ENCODE measurements around the gene SPAG16. TPM values are rescaled to one million over a fixed set of nuclear protein-coding genes. Genes with fewer than 3 reads are reported as not detected.

Gene SPAG16
- total and polyA plus RNA-seq, 2 donors (not counting 1 experiment from before 2014, with no cell fraction given): 3.4 to 8.6 TPM

DNA sequence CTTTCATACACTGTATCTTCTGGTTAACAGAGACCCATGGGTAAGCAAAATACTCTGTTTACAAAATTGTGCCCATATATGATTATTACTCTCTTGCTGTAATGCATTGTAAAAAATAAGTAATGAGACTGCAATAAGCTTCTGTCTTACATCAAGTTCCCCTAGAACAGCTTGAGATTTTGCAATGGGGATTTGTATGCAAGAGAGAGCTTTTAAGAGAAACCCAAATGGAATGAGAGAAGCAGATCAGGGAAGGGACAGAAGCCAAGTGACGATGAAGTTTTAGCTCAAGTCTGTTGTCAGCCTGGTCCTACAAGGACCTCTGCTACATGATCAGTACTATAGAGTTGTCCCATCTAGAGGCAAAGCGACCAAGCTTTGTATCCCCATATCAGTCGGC, 908.4 kb downstream of the SPAG16 start:
- Histone ChIP-seq H3K4me1 (ENCODE audit: control insufficient read depth in 2 of 2, insufficient read depth in 2 of 2, low read length in 2 of 2) (no peaks in the 10 kb centered on the region), H3K27ac (ENCODE audit: low read length in 2 of 2) (no peak overlapping the region), H3K36me3 (replicated peaks in 1 of 2; ENCODE audit: control extremely low read depth in 1 of 2, control insufficient read depth in 1 of 2, extremely low read depth in 1 of 2, insufficient read depth in 2 of 2, low read length in 1 of 2) (no peaks in the 10 kb centered on the region), H3K27me3 (replicated peaks in 1 of 4; ENCODE audit: control extremely low read depth in 1 of 4, control insufficient read depth in 3 of 4, insufficient read depth in 4 of 4, low read length in 3 of 4) (no peaks in the 10 kb centered on the region), H3K79me2 (ENCODE audit: control insufficient read depth, insufficient read depth, low read length) (no peaks in the 10 kb centered on the region), H3K4me3 (ENCODE audit: control extremely low read depth in 1 of 5, extremely low read depth in 1 of 5, insufficient read depth in 1 of 5, low read depth in 2 of 5, low read length in 4 of 5) (no peak overlapping the region), H3K9me3 (ENCODE audit: control extremely low read depth in 1 of 3, control insufficient read depth in 2 of 3, insufficient read depth in 1 of 3, low read length in 2 of 3) (no peaks in the 10 kb centered on the region), H2AFZ (ENCODE audit: insufficient read depth, low read depth, low read length, poor library complexity, severe bottlenecking) (no peak overlapping the region), H3K4me2 (replicated peaks; ENCODE audit: low read depth, low read length, poor library complexity, severe bottlenecking) (no peak overlapping the region), H3K9ac (ENCODE audit: low read length) (no peak overlapping the region), H4K20me1 (ENCODE audit: control insufficient read depth, insufficient read depth, low read length, poor library complexity, severe bottlenecking) (no peaks in the 10 kb centered on the region)
- DNase-seq: no peak
- intact Hi-C loops (cut with micrococcal nuclease): no loop called here
- CTCF ChIA-PET: no interaction called here
- Mint-ChIP-seq H3K27ac (no peak overlapping the region), H3K4me3 (no peak overlapping the region), H3K9me3 (ENCODE audit: insufficient read depth) (no peaks in the 10 kb centered on the region), H3K4me1 (no peaks in the 10 kb centered on the region), H3K27me3 (no peaks in the 10 kb centered on the region)
- ATAC-seq (ENCODE audit: low read depth): no peak
- POLR2A ChIA-PET: no interaction called here
- 100% methylated on average over 1 of the region's 3 CpGs for WGBS (ENCODE audit: insufficient coverage)
- TF ChIP-seq EZH2 (IDR thresholded peaks at IDR 0.05; ENCODE audit: borderline replicate concordance, insufficient read depth, low read depth, low read length, poor library complexity, severe bottlenecking): no peak
- TF ChIP-seq, protein P1, sequence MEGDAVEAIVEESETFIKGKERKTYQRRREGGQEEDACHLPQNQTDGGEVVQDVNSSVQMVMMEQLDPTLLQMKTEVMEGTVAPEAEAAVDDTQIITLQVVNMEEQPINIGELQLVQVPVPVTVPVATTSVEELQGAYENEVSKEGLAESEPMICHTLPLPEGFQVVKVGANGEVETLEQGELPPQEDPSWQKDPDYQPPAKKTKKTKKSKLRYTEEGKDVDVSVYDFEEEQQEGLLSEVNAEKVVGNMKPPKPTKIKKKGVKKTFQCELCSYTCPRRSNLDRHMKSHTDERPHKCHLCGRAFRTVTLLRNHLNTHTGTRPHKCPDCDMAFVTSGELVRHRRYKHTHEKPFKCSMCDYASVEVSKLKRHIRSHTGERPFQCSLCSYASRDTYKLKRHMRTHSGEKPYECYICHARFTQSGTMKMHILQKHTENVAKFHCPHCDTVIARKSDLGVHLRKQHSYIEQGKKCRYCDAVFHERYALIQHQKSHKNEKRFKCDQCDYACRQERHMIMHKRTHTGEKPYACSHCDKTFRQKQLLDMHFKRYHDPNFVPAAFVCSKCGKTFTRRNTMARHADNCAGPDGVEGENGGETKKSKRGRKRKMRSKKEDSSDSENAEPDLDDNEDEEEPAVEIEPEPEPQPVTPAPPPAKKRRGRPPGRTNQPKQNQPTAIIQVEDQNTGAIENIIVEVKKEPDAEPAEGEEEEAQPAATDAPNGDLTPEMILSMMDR (IDR thresholded peaks at IDR 0.05): no peak

DNA sequence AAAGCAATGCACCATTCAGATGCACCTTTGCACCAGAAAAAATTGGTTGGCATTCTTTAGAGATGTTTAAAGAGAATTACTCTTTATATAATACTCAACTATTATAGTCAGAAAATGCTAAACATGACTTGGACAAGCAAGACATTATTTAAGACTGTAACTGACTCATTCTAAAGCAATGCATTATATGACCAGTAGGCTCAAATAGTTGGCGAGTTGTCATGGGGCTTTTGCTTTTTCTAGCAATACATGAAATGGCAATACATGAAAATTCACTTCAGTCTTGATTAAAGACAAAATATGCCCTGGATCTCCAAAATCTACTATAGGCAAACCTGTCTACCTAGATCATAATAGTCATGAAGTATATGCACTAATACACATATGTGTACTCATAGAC, 909.7 kb downstream of the SPAG16 start:
- DNase-seq (no peak), ATAC-seq (ENCODE audit: low read depth) (no peak)
- H3K4me3 ChIP-seq (ENCODE audit: control extremely low read depth in 1 of 5, extremely low read depth in 1 of 5, insufficient read depth in 1 of 5, low read depth in 2 of 5, low read length in 4 of 5): no peak overlapping the region
- no peaks in the 10 kb centered on the region for H4K20me1 ChIP-seq (ENCODE audit: control insufficient read depth, insufficient read depth, low read length, poor library complexity, severe bottlenecking)
- H3K9me3 Mint-ChIP-seq (ENCODE audit: insufficient read depth): no peaks in the 10 kb centered on the region
- H3K27ac Mint-ChIP-seq: no peak overlapping the region
- ChIA-PET POLR2A (no interaction called here), CTCF (no interaction called here)
- no peaks in the 10 kb centered on the region for H3K9me3 ChIP-seq (ENCODE audit: control extremely low read depth in 1 of 3, control insufficient read depth in 2 of 3, insufficient read depth in 1 of 3, low read length in 2 of 3)
- intact Hi-C loops (cut with micrococcal nuclease): no loop called here
- H3K4me1 ChIP-seq (ENCODE audit: control insufficient read depth in 2 of 2, insufficient read depth in 2 of 2, low read length in 2 of 2): no peaks in the 10 kb centered on the region
- no CpG with 5 or more reads among the region's 1 CpG for WGBS (ENCODE audit: insufficient coverage)
- H3K27me3 ChIP-seq (replicated peaks in 1 of 4; ENCODE audit: control extremely low read depth in 1 of 4, control insufficient read depth in 3 of 4, insufficient read depth in 4 of 4, low read length in 3 of 4): no peaks in the 10 kb centered on the region
- no peak overlapping the region for H3K4me3 Mint-ChIP-seq
- TF ChIP-seq, protein P1 (IDR thresholded peaks at IDR 0.05): no peak
- TF ChIP-seq EZH2 (IDR thresholded peaks at IDR 0.05; ENCODE audit: borderline replicate concordance, insufficient read depth, low read depth, low read length, poor library complexity, severe bottlenecking): no peak
- no peak overlapping the region for H3K4me2 ChIP-seq (replicated peaks; ENCODE audit: low read depth, low read length, poor library complexity, severe bottlenecking)
- no peak overlapping the region for H3K27ac ChIP-seq (ENCODE audit: low read length in 2 of 2)
- no peaks in the 10 kb centered on the region for H3K27me3 Mint-ChIP-seq
- H3K36me3 ChIP-seq (replicated peaks in 1 of 2; ENCODE audit: control extremely low read depth in 1 of 2, control insufficient read depth in 1 of 2, extremely low read depth in 1 of 2, insufficient read depth in 2 of 2, low read length in 1 of 2): no peaks in the 10 kb centered on the region
- no peaks in the 10 kb centered on the region for H3K79me2 ChIP-seq (ENCODE audit: control insufficient read depth, insufficient read depth, low read length)
- no peak overlapping the region for H2AFZ ChIP-seq (ENCODE audit: insufficient read depth, low read depth, low read length, poor library complexity, severe bottlenecking)
- no peak overlapping the region for H3K9ac ChIP-seq (ENCODE audit: low read length)
- no peaks in the 10 kb centered on the region for H3K4me1 Mint-ChIP-seq

Data from B cell (primary cell).